HepG2 (cell line): Measurements from ENCODE around the gene CLEC4M. TPM values are rescaled to one million over a fixed set of nuclear protein-coding genes. Genes with fewer than 3 reads are reported as not detected.

Experiments
- ATAC-seq: fragments of 200-7000 bp; cut with Tn5 transposase; 3 replicates; pipeline ENCODE4 v1.9.1; 2020; ENCODE audit warnings: mild to moderate bottlenecking, moderate library complexity
- BruUV-seq: library from RNA; stranded (reverse); fragments of 400-500 nt; replicated peaks from 2 replicates; lab custom pipeline; 2021; lab: Mats Ljungman, UMichigan
- CTCF ChIA-PET: fragments of 300-600 bp; formaldehyde crosslinking; extraction: SDS; loops from one replicate; lab custom pipeline; 2021; ENCODE audit warnings: low total read pairs, inconsistent platforms, low intra/inter-chr PET ratio; lab: Yijun Ruan, JAX
- POLR2A ChIA-PET: fragments of 350-600 bp; sonication (Branson Sonifier 250); formaldehyde crosslinking; loops from one replicate; lab custom pipeline; 2020; ENCODE audit warnings: antibody characterized with exemption, inconsistent platforms; lab: Yijun Ruan, JAX
- DNase-seq: peaks from one replicate; pipeline ENCODE4 v3.0.0-alpha.2; 2015; ENCODE audit warnings: low spot score
- FAIRE-seq: peaks from 3 replicates; lab custom pipeline; 2011; peaks lifted over from hg19 to GRCh38; lab: Jason Lieb, UNC
- H2AFZ ChIP-seq: one replicate; pipeline ENCODE4 v1.6.1; 2011; ENCODE audit warnings: low read length, inconsistent platforms
- H3K27ac ChIP-seq: fragments of 300-600 bp; 3 replicates; pipeline ENCODE4 v1.8.0; 2011; ENCODE audit warnings: mixed run types, mild to moderate bottlenecking, mixed read lengths, low read length, inconsistent platforms; ENCODE audit not compliant: insufficient read depth; ENCODE audit errors: extremely low read length
- H3K27me3 ChIP-seq, 2 experiments: fragments of 200-600 bp in 1 of 2; 2 replicates in 1 of 2; 3 replicates in 1 of 2; pipeline versions ENCODE4 v1.6.0 to v1.8.0; 2011; ENCODE audit warnings: low read length in 2 of 2, mild to moderate bottlenecking in 2 of 2, moderate library complexity in 2 of 2, inconsistent platforms in 1 of 2; ENCODE audit not compliant: insufficient read depth in 2 of 2, control insufficient read depth in 1 of 2
- H3K36me3 ChIP-seq, 2 experiments: fragments of 200-600 bp in 1 of 2; replicated peaks in 1 of 2; 2 replicates in 1 of 2; 3 replicates in 1 of 2; pipeline versions ENCODE4 v1.5.1 to v1.8.0; 2011; ENCODE audit warnings: low read length in 2 of 2, inconsistent platforms in 1 of 2; ENCODE audit not compliant: insufficient read depth in 2 of 2, control insufficient read depth in 1 of 2
- H3K4me1 ChIP-seq: 2 replicates; pipeline ENCODE4 v1.5.1; 2012; ENCODE audit warnings: low read length, inconsistent platforms; ENCODE audit not compliant: insufficient read depth
- H3K4me2 ChIP-seq: 2 replicates; pipeline ENCODE4 v1.6.0; 2011; ENCODE audit warnings: low read depth, low read length, inconsistent platforms
- H3K4me3 ChIP-seq, 3 experiments: fragments of 200-600 bp in 1 of 3; sonication (generic), shearing (Covaris generic) in 1 of 3; replicated peaks in 1 of 3; 2 replicates each; pipeline ENCODE4 v1.5.1; 2011 to 2016; ENCODE audit warnings: low read length in 3 of 3, inconsistent platforms in 2 of 3, low read depth in 2 of 3, mild to moderate bottlenecking in 2 of 3, control low read depth in 1 of 3, mixed read lengths in 1 of 3; ENCODE audit not compliant: insufficient read depth in 1 of 3
- H3K79me2 ChIP-seq: one replicate; pipeline ENCODE4 v1.6.1; 2011; ENCODE audit warnings: low read length, inconsistent platforms; ENCODE audit not compliant: insufficient read depth
- H3K9ac ChIP-seq: 2 replicates; pipeline ENCODE4 v1.6.0; 2011; ENCODE audit warnings: mild to moderate bottlenecking, low read depth, low read length, inconsistent platforms; ENCODE audit not compliant: insufficient read depth
- H3K9me3 ChIP-seq: 2 replicates; pipeline ENCODE4 v1.5.1; 2012; ENCODE audit warnings: mild to moderate bottlenecking, low read length
- H4K20me1 ChIP-seq: 2 replicates; pipeline ENCODE4 v1.6.0; 2011; ENCODE audit warnings: inconsistent platforms, mild to moderate bottlenecking, low read length, moderate library complexity; ENCODE audit not compliant: insufficient read depth
- GLMP ChIP-seq: sonication (generic); formaldehyde crosslinking; IDR thresholded peaks from 2 replicates; pipeline ENCODE4 v1.9.0; 2021; ENCODE audit warnings: missing genetic modification reagents, mild to moderate bottlenecking, borderline replicate concordance
- WGBS: methylation state at CpG from one replicate; pipeline ENCODE4 v1.1.6; 2017; ENCODE audit warnings: low lambda C conversion rate; 5-methylcytosine and 5-hydroxymethylcytosine counted together
- in situ Hi-C: cut with HindIII; loops from 2 replicates; pipeline ENCODE4 v1.10.0; 2017; ENCODE audit warnings: low pct_unique_long_range_greater_than_20kb; ENCODE audit not compliant: extremely low pct_ligation_motif_present
- intact Hi-C: fragments of 100-400 bp; cut with micrococcal nuclease; formaldehyde crosslinking; loops from one replicate; pipeline ENCODE4 v1.10.0; 2022; ENCODE audit not compliant: unreplicated experiment
- polyA plus RNA-seq, 8 experiments: library from polyadenylated mRNA; depleted of rRNA in 3 of 8; stranded (reverse) in 7 of 8; unstranded in 1 of 8; fragments of >200 nt; fragmentation: Illumina TruSeq in 4 of 8; extraction: Trizol in 4 of 8; gene quantifications; 2 replicates each; pipeline versions ENCODE4 v1.2.1 to v1.2.3, GENCODE V29; 2011 to 2016; ENCODE audit warnings: low read depth in 4 of 8, missing spikeins in 1 of 8, mixed read lengths in 1 of 8; ENCODE audit not compliant: insufficient read depth in 1 of 8
- total RNA-seq, 5 experiments: library from RNA; depleted of rRNA; stranded (reverse); fragments of >200 nt; fragmentation: Illumina TruSeq; extraction: Trizol; gene quantifications; 2 replicates each; pipeline ENCODE4 v1.2.3, GENCODE V29; 2016; ENCODE audit warnings: low read depth in 1 of 5
- TF ChIP-seq, protein P1 (sequence below): sonication (generic); formaldehyde crosslinking; IDR thresholded peaks from 2 replicates; pipeline ENCODE4 v1.9.0; 2022; ENCODE audit warnings: low read depth, missing genetic modification reagents
- TF ChIP-seq, protein P2 (sequence below): fragments of 450-650 bp; IDR thresholded peaks from 2 replicates; pipeline ENCODE4 v1.6.1; 2016
- TF ChIP-seq, protein P3 (sequence below): sonication (generic); formaldehyde crosslinking; IDR thresholded peaks from 2 replicates; pipeline ENCODE4 v1.4.0; 2020; ENCODE audit warnings: mild to moderate bottlenecking, low read depth, missing genetic modification reagents

Gene CLEC4M
- total and polyA plus RNA-seq, 2 of the 13 experiments (the other 11 are each of a cell fraction or from before 2014, with no cell fraction given) = not detected

- H3K9ac ChIP-seq = no peak overlapping the region
- peaks cover 0 to 48% of the 10 kb centered on the region in 2 experiments; a peak in 2 of 5 replicates for H3K27me3 ChIP-seq
- H3K4me2 ChIP-seq = no peak overlapping the region
- no peak overlapping the region for H2AFZ ChIP-seq
- intact Hi-C loops = no loop called here
- WGBS = 43% methylated on average over 18 of the region's 26 CpGs
- no peaks in the 10 kb centered on the region for H3K79me2 ChIP-seq
- H3K4me1 ChIP-seq = no peaks in the 10 kb centered on the region
- no peaks in the 10 kb centered on the region for H3K9me3 ChIP-seq
- DNase-seq = no peak
- no peak for ATAC-seq
- no peak for TF ChIP-seq GLMP (CRISPR knock-in tag)
- TF ChIP-seq, protein P1, sequence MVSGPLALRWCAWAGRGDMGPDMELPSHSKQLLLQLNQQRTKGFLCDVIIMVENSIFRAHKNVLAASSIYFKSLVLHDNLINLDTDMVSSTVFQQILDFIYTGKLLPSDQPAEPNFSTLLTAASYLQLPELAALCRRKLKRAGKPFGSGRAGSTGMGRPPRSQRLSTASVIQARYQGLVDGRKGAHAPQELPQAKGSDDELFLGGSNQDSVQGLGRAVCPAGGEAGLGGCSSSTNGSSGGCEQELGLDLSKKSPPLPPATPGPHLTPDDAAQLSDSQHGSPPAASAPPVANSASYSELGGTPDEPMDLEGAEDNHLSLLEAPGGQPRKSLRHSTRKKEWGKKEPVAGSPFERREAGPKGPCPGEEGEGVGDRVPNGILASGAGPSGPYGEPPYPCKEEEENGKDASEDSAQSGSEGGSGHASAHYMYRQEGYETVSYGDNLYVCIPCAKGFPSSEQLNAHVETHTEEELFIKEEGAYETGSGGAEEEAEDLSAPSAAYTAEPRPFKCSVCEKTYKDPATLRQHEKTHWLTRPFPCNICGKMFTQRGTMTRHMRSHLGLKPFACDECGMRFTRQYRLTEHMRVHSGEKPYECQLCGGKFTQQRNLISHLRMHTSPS (CRISPR knock-in tag) = no peak
- TF ChIP-seq, protein P2, sequence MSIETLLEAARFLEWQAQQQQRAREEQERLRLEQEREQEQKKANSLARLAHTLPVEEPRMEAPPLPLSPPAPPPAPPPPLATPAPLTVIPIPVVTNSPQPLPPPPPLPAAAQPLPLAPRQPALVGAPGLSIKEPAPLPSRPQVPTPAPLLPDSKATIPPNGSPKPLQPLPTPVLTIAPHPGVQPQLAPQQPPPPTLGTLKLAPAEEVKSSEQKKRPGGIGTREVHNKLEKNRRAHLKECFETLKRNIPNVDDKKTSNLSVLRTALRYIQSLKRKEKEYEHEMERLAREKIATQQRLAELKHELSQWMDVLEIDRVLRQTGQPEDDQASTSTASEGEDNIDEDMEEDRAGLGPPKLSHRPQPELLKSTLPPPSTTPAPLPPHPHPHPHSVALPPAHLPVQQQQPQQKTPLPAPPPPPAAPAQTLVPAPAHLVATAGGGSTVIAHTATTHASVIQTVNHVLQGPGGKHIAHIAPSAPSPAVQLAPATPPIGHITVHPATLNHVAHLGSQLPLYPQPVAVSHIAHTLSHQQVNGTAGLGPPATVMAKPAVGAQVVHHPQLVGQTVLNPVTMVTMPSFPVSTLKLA = peak; percentile 56
- TF ChIP-seq, protein P3, sequence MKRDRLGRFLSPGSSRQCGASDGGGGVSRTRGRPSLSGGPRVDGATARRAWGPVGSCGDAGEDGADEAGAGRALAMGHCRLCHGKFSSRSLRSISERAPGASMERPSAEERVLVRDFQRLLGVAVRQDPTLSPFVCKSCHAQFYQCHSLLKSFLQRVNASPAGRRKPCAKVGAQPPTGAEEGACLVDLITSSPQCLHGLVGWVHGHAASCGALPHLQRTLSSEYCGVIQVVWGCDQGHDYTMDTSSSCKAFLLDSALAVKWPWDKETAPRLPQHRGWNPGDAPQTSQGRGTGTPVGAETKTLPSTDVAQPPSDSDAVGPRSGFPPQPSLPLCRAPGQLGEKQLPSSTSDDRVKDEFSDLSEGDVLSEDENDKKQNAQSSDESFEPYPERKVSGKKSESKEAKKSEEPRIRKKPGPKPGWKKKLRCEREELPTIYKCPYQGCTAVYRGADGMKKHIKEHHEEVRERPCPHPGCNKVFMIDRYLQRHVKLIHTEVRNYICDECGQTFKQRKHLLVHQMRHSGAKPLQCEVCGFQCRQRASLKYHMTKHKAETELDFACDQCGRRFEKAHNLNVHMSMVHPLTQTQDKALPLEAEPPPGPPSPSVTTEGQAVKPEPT = no peak
- no TSS peak for BruUV-seq
- in situ Hi-C loops = no loop called here
- no peaks in the 10 kb centered on the region; the same call in 1 of the 2 replicates for H4K20me1 ChIP-seq
- FAIRE-seq = no peak
- ChIA-PET POLR2A (no interaction called here), CTCF (no interaction called here)
- no peak overlapping the region for H3K4me3 ChIP-seq
- no peak overlapping the region for H3K27ac ChIP-seq
- H3K36me3 ChIP-seq = no peaks in the 10 kb centered on the region
These were observed 16.8 kb downstream of the CLEC4M start for GRCh38 chr19:7779631-7780486.
